AG04449 (cell line): ENCODE data around the gene STC2.

Source experiments
- CTCF ChIA-PET: fragments of 350-600 bp; formaldehyde crosslinking; extraction: SDS; loops from one replicate; lab custom pipeline; 2021; ENCODE audit warnings: antibody characterized with exemption; lab: Yijun Ruan, JAX
- POLR2A ChIA-PET: fragments of 400-600, 350-600 bp; formaldehyde crosslinking; extraction: SDS; loops from one replicate; lab custom pipeline; 2020; ENCODE audit warnings: antibody characterized with exemption, inconsistent platforms; lab: Yijun Ruan, JAX
- DNase-seq: peaks from one replicate; pipeline ENCODE4 v3.0.0-alpha.2; 2010; ENCODE audit warnings: low read depth, low spot score
- H3K4me3 ChIP-seq: 2 replicates; pipeline ENCODE4 v1.5.1; 2011; ENCODE audit warnings: low read depth, mild to moderate bottlenecking, control low read depth, low read length
- CTCF ChIP-seq: IDR thresholded peaks from one replicate; pipeline ENCODE4 v1.5.1; 2011; ENCODE audit warnings: mild to moderate bottlenecking, moderate library complexity, low read length, control low read depth, inconsistent platforms; ENCODE audit not compliant: insufficient read depth; ENCODE audit errors: missing control alignments

Gene STC2

DNA sequence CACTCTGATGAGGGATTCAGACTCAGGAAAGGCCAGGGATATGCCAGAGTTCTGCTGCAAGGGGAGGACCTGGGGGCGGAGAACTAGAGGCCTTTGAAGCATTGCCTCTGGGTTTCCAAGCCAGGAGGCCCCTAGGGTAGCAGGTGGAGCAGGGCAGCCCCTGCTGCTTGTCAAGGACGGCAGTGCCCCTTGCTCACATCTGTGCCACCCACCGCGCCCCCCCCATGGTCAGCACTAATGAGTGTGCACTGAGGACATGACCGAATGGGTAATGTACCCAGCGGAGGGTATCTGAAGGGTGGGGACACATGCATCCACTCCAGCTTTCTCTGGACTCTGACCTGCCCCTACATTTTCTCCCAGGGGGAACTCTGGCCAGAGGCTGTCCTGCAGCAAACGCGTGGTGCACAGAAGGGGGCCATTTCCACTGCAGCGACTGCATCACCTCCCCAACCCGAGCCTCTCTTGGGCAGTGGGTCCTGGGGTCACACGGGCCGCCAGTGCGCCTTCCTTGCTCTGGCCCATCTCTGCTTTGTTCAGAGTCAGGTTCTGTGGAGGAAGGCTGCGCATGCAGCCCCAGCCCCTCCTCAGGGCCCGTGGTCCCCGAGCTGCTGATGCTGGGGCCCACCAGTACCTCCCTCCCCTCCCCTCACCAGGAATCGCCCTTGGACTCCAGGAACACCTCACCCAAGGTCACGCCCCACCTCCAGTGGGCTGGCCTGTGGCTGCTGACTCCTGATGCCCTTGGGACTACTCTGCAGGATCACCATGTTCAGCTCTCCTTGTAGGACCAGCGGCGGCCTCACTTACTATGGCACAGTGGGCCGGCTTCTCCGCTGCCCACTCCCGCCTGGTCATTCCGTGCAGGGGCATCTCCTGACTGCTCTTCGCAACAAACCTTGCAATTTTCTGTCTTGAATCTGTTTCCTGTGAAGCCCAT lies 31.2 kb downstream of the STC2 start:
- DNase-seq, result no peak
- no peak for TF ChIP-seq CTCF
- no peak overlapping the region for H3K4me3 ChIP-seq
- ChIA-PET POLR2A (interaction anchor here (1.9 kb wide), 1 partner anchor 32 kb away, joined by 7 read pairs; the partner anchor contains the start of gene STC2), CTCF (interaction anchor here (1.0 to 10.7 kb wide), 8 partner anchors 9 to 590 kb away, joined by 3 to 210 read pairs (median 26); partner anchors contain the start of genes BOD1 and STC2)

GRCh38 chr5:173295796-173296195 lies 32.4 kb downstream of the STC2 start:
- no peak overlapping the region for H3K4me3 ChIP-seq
- ChIA-PET CTCF (interaction anchor here (0.8 to 10.7 kb wide), 16 partner anchors 12 to 1021 kb away, joined by 3 to 210 read pairs (median 6); partner anchors contain the start of genes BOD1 and STC2), POLR2A (interaction anchor here (0.7 to 1.9 kb wide), 3 partner anchors 31 to 159 kb away, joined by 3 to 7 read pairs (median 6); partner anchors contain the start of gene STC2)
- TF ChIP-seq CTCF, result no peak
- no peak for DNase-seq

DNA sequence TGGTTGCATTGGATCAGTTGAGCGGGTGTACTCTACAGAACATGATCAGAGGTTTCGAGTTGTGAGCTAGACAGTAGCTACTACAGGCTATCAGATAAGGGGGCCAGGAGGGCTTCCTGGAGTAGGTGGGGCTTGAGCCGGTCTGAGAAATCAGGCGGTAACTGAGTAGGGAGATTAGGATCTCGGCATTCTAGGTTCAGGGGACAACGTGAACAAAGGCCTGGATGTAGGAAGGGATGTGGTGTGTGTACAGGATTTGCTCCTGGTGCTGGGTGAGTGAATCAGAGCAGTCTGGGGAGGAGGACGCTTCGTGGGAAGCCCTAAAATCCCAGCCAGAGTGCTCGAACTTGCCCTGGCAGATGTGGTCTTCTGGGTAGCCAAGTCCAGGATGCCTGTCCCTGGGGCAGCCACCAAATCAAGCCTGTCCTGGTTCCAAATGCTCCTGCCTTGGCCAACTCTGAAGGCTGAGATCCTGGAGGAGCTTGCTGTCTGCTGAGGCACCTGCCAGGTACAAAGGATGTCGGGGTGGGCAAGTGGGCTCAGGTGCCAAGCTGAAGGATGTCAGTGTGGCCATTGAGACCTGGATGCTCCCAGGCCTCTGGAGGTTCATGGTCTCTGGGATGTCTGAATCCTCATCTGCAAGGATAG lies 33.4 kb downstream of the STC2 start:
- POLR2A ChIA-PET, result interaction anchor here (0.9 to 2.1 kb wide), 6 partner anchors 31 to 321 kb away, joined by 3 to 9 read pairs (median 6); partner anchors contain the start of genes BOD1 and STC2
- CTCF ChIA-PET, result interaction anchor here (0.6 to 10.7 kb wide), 55 partner anchors 9 to 1022 kb away, joined by 3 to 210 read pairs (median 4); partner anchors contain the start of genes ATP6V0E1, BOD1 and STC2
- TF ChIP-seq CTCF, result no peak
- DNase-seq, result no peak
- no peak overlapping the region for H3K4me3 ChIP-seq

DNA sequence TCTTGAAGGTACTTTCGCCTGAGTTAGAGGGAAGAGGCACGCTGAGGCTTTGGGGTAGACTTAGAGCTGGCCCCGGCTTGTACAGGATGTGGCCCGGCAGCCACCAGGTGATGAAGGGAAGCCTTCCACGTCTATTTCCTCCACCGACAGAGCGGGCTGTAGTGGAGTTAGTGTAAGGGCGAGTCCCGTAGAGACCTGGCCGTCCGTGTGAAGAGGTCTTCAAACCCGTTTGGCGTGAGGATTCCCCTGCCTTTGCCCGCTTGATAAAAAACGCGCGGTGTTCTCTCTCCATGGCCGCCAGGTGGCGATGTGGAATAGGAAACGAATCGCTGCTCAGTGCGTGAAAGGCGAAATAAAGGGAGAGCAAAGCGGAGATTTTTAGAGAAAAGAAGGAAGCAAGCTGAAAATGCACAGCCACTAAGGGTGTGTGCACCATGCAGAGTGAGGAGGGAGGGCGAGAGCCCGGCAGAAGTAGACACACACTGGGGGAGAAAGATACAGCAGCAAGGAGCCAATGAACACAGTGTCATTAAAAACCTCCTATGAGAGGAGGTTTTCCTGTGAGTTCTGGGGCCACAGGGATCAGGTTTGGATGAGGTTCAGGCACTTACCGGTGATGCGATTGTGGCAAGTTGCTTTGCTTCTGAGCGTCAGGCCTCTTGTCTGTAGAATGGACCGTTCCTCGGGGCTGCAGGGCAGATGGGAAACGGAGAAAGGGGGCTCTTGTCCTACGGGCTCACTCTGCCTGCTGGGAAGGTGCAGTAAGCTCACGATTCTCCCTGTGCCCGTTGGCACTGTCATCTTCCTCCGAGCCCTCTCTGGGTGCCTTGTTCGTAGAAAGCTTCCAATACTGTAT lies 34.2 kb downstream of the STC2 start:
- peak overlapping the region; percentile 39 for H3K4me3 ChIP-seq
- peak; percentile 19 for DNase-seq
- ChIA-PET POLR2A (interaction anchor here (0.9 to 2.1 kb wide), 4 partner anchors 32 to 322 kb away, joined by 3 to 9 read pairs (median 5); partner anchors contain the start of genes BOD1 and STC2), CTCF (interaction anchor here (0.6 to 10.7 kb wide), 57 partner anchors 10 to 1023 kb away, joined by 3 to 210 read pairs (median 4); partner anchors contain the start of genes ATP6V0E1, BOD1 and STC2)
- TF ChIP-seq CTCF, result peak; percentile 80

- ChIA-PET CTCF (interaction anchor here (0.6 to 10.7 kb wide), 23 partner anchors 8 to 694 kb away, joined by 3 to 210 read pairs (median 5); partner anchors contain the start of genes ATP6V0E1, BOD1 and STC2), POLR2A (interaction anchor here (0.6 to 1.1 kb wide), 2 partner anchors 36 to 396 kb away, joined by 3 to 4 read pairs; partner anchors contain the start of gene STC2)
- H3K4me3 ChIP-seq, result no peak overlapping the region
- no peak for DNase-seq
- no peak for TF ChIP-seq CTCF
These were observed 36.2 kb downstream of the STC2 start for GRCh38 chr5:173291722-173292658.
